ENCODE results near the gene VWC2L.
A peak's percentile ranks its signal among the peaks of the same experiment; 100 is the strongest.

The VWC2L gene

GRCh38 chr2:214542295-214542694, 131.4 kb downstream of the VWC2L start:
- no peak for DNase-seq (ENCODE audit: low spot score)

- no peak for DNase-seq (ENCODE audit: low spot score)
Measured at GRCh38 chr2:214542866-214543265, 132.0 kb downstream of the VWC2L start.

- DNase-seq (ENCODE audit: low spot score) = no peak
Measured at GRCh38 chr2:214543386-214543955, 132.6 kb downstream of the VWC2L start.

- DNase-seq (ENCODE audit: low spot score) = no peak
Measured at GRCh38 chr2:214545898-214546542, 135.2 kb downstream of the VWC2L start.

GRCh38 chr2:214547931-214548330, 137.1 kb downstream of the VWC2L start:
- no peak for DNase-seq (ENCODE audit: low spot score)

GRCh38 chr2:214549946-214550345, 139.1 kb downstream of the VWC2L start:
- DNase-seq (ENCODE audit: low spot score) = no peak

GRCh38 chr2:214550786-214551185, 139.9 kb downstream of the VWC2L start:
- no peak for DNase-seq (ENCODE audit: low spot score)

GRCh38 chr2:214557884-214558283, 147.0 kb downstream of the VWC2L start:
- no peak for DNase-seq (ENCODE audit: low spot score)

GRCh38 chr2:214558341-214558740, 147.5 kb downstream of the VWC2L start:
- DNase-seq (ENCODE audit: low spot score) = no peak

- DNase-seq (ENCODE audit: low spot score) = no peak
Measured at GRCh38 chr2:214560176-214560575, 149.3 kb downstream of the VWC2L start.

GRCh38 chr2:214560618-214561190, 149.8 kb downstream of the VWC2L start:
- DNase-seq (ENCODE audit: low spot score) = no peak

- DNase-seq (ENCODE audit: low spot score) = no peak
Measured at GRCh38 chr2:214565246-214565645, 154.4 kb downstream of the VWC2L start.

- no peak for DNase-seq (ENCODE audit: low spot score)
Measured at GRCh38 chr2:214566457-214566856, 155.6 kb downstream of the VWC2L start.

- no peak for DNase-seq (ENCODE audit: low spot score)
Measured at GRCh38 chr2:214569419-214570035, 158.7 kb downstream of the VWC2L start.

GRCh38 chr2:214574084-214574781, 163.4 kb downstream of the VWC2L start:
- DNase-seq (ENCODE audit: low spot score) = no peak

GRCh38 chr2:214575030-214575429, 164.2 kb downstream of the VWC2L start:
- peak; percentile 20 for DNase-seq (ENCODE audit: low spot score)

GRCh38 chr2:214575465-214575864, 164.6 kb downstream of the VWC2L start:
- DNase-seq (ENCODE audit: low spot score) = no peak

- no peak for DNase-seq (ENCODE audit: low spot score)
Measured at GRCh38 chr2:214577769-214578168, 166.9 kb downstream of the VWC2L start.

GRCh38 chr2:214578442-214578841, 167.6 kb downstream of the VWC2L start:
- no peak for DNase-seq (ENCODE audit: low spot score)

GRCh38 chr2:214579035-214579434, 168.2 kb downstream of the VWC2L start:
- no peak for DNase-seq (ENCODE audit: low spot score)

- DNase-seq (ENCODE audit: low spot score) = no peak
Measured at GRCh38 chr2:214587442-214587841, 176.6 kb downstream of the VWC2L start.

- no peak for DNase-seq (ENCODE audit: low spot score)
Measured at GRCh38 chr2:214591366-214591765, 180.5 kb downstream of the VWC2L start.

- DNase-seq (ENCODE audit: low spot score) = no peak
Measured at GRCh38 chr2:214592011-214592410, 181.2 kb downstream of the VWC2L start.
